ENCODE data around the gene LSP1. TPM values are rescaled to one million over a fixed set of nuclear protein-coding genes. Genes with fewer than 3 reads are reported as not detected.

The LSP1 gene
- total and polyA plus RNA-seq, 8 donors, result 9.8 to 239 (median 58.9) TPM

- WGBS, 5 donors, result 89 to 92% (median 91%) methylated on average over 24 to 37 of the region's 37 CpGs
- peaks cover 0 to 59% (median 15%) of the 10 kb centered on the region in 4 donors for H3K4me1 ChIP-seq
These were observed 12.0 kb upstream of the LSP1 start for GRCh38 chr11:1840780-1841480.

GRCh38 chr11:1841511-1842148 is 11.3 kb upstream of the LSP1 start:
- Histone ChIP-seq H3K27ac (no peak overlapping the region), H3K27me3 (no peaks in the 10 kb centered on the region), H3K36me3 (no peaks in the 10 kb centered on the region), H3K4me1 (peaks cover 0 to 59% (median 15%) of the 10 kb centered on the region in 4 donors), H3K4me3 (no peak overlapping the region), H3K9me3 (no peaks in the 10 kb centered on the region)
- DNase-seq, result no peak
- 86 to 94% (median 87%) methylated on average over 15 to 19 of the region's 19 CpGs for WGBS, 5 donors
- intact Hi-C loops (cut with DNase I; ENCODE audit: low total_unique reads), result no loop called here
- TF ChIP-seq POLR2AphosphoS5 (IDR thresholded peaks at IDR 0.05), result no peak
- TF ChIP-seq EP300 (IDR thresholded peaks at IDR 0.05), result no peak
- no peak for TF ChIP-seq CTCF (IDR thresholded peaks at IDR 0.05)
- TF ChIP-seq POLR2A (IDR thresholded peaks at IDR 0.05), result no peak

More at GRCh38 chr11:1840780-1841480, 12.0 kb upstream of the LSP1 start:
- no peaks in the 10 kb centered on the region for H3K36me3 ChIP-seq
- H3K4me3 ChIP-seq, result no peak overlapping the region
- DNase-seq, result no peak
- H3K9me3 ChIP-seq, result no peaks in the 10 kb centered on the region
- intact Hi-C loops (cut with DNase I; ENCODE audit: low total_unique reads), result no loop called here
- TF ChIP-seq POLR2A (IDR thresholded peaks at IDR 0.05) (no peak), POLR2AphosphoS5 (IDR thresholded peaks at IDR 0.05) (no peak), CTCF (IDR thresholded peaks at IDR 0.05) (no peak), EP300 (IDR thresholded peaks at IDR 0.05) (no peak)
- H3K27ac ChIP-seq, result peak overlapping the region in 1 of 5 donors; percentile 84
- H3K27me3 ChIP-seq, result no peaks in the 10 kb centered on the region

- H3K4me1 ChIP-seq, result peaks cover 0 to 54% (median 14%) of the 10 kb centered on the region in 4 donors
- no peak overlapping the region for H3K27ac ChIP-seq
- intact Hi-C loops (cut with DNase I; ENCODE audit: low total_unique reads), result no loop called here
These were observed 10.5 kb upstream of the LSP1 start for GRCh38 chr11:1842149-1843097.

More at GRCh38 chr11:1842149-1843097, 10.5 kb upstream of the LSP1 start:
- Histone ChIP-seq H3K36me3 (no peaks in the 10 kb centered on the region), H3K27me3 (no peaks in the 10 kb centered on the region), H3K9me3 (no peaks in the 10 kb centered on the region), H3K4me3 (no peak overlapping the region)
- DNase-seq, result peak in 1 of 2 donors; percentile 78
- TF ChIP-seq POLR2AphosphoS5 (IDR thresholded peaks at IDR 0.05) (no peak), POLR2A (IDR thresholded peaks at IDR 0.05) (no peak), EP300 (IDR thresholded peaks at IDR 0.05) (no peak), CTCF (IDR thresholded peaks at IDR 0.05) (no peak)
- 74 to 97% (median 80%) methylated on average over 9 to 29 of the region's 29 CpGs for WGBS, 5 donors

Data from stomach (tissue), 9 donors.